ENCODE results near the gene SNX20.
A peak's percentile ranks its signal among the peaks of the same experiment; 100 is the strongest.

SNX20 gene

DNA sequence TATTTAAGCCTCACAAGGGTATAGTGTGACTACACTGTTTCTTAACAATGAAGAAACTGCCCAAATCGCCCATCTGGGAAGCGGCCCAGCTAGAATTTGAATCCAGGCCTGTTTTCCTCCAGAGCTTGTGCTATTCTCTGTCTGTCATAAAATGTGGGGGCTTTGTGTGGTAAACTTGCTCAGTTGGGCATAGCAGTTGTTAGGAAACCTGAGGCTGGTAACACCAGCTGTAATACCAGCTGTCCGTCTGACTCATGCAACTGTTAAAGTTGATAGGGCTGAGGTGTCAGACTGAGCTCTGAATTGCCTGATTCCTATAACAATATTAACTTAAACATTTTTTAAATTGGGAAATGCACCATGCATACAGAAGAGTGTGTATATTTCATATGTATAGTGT, 21.6 kb upstream of the SNX20 start:
- no peak for DNase-seq

- peak; percentile 41 to 64 for DNase-seq
Observed at GRCh38 chr16:50699326-50700159, 18.4 kb upstream of the SNX20 start.

GRCh38 chr16:50697881-50698767, 17.0 kb upstream of the SNX20 start:
- DNase-seq, result peak; percentile 48 to 65

- DNase-seq, result no peak
Observed at GRCh38 chr16:50697421-50697715, 16.3 kb upstream of the SNX20 start.

- peak; percentile 83 to 90 for DNase-seq
Observed at GRCh38 chr16:50696575-50697420, 15.7 kb upstream of the SNX20 start.

DNA sequence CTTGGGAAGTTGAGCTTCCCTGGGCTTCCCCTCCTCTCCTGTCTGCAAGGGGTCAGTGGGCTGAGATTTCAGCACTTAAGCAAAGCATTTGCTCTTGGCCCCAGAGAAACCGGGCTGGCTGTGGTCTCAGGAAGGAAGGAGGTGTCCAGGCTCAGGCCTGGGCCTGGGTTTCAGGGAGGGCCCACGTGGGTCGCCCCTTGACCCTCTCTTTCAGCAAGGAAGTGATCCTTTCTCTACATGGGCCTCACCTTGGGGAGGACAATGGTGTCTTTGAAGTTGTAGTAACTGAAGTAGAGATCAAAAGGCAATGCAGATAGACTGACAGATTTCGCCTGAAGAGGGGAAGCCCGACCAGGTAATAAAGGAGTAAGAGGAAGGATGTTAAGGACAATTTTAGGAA, 15.0 kb upstream of the SNX20 start:
- DNase-seq, result peak in 1 of 2 donors; percentile 24

DNA sequence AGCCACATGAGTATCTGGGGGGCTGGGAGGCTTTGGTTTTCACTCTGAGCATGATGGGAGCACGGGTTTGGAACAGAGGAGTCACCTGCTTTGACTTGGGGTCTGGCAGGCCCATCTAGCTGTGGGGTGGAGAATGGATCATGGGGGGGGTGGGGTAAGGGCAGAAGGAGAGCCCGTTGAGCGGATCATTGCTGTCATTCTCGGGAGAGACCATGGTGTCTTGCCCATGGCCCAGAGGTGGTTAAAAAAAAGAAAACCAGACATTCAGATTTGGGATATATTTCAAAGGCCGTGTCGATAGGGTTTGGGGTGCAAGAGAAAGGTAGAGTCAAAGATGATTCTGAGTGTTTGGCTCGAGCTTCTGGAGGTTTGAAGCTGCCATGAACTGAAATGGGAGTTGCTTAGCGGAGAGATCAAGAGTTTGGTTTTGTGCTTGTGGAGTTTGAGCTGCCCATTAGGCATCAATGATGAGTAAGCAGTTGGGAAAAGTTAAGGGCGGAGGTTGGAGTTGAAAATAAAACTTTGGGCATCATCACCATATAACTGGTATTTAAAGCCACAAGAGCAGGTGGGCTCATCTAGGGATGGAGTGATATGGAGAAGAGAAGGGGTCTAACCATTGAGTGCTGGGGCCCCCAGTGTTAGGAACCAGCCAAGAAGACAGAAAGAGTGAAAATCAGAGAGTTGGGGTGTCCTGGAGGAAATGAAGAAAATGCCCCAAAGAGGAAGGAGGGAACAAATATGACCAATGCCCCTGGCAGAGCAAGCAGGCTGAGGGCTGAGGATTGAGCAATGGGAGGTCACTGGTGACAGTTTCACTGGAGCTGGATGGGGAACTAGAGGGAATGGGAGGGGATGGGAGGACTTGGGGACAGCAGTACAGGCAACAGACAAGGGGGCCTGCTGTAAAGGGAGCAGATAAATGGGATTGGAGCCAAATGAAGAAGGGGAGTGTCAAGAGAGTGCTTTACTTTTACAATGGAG, 14.2 kb upstream of the SNX20 start:
- DNase-seq, result peak in 1 of 2 donors; percentile 68

GRCh38 chr16:50694206-50694605, 13.1 kb upstream of the SNX20 start:
- no peak for DNase-seq

DNA sequence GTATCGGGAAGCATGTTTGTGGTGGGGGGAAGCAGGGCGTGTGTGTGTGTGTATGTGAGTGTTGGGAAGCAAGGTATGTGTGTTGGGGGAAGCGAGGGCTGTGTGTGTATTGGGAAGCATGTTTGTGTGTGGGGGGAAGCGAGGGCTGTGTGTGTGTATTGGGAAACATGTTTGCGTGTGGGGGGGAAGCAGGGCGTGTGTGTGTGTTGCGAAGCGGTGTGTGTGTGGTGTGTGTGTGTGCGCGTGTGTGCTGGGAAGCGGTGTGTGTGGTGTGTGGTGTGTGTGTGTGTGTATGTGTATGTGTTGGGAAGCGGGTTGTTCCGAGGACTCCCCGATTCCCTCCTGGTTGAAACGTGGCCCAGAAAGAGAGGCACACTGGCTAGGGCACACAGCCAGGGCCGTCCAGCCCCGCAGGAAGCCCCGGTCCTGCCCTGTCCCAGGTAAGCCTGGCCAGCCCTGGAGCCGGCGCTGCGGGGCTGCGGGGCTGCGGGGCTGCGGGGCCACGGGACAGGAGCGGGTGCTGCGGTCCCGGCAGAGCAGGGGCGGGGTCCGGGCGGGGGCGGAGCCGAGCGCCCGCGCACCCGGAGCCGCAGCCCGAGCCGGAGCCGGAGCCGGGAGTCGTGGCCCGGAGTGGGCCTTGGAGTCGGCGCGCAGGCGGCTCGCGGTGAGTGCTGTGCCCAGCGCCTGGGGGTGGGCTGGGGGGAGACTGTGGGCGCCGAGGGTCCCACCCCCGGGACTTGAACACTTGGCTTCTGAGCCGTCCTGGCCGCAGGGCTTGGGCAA, 12.1 kb upstream of the SNX20 start, which contains the start of gene NOD2:
TSS of gene NOD2 (plus strand) at position 608 of the 783 bp plus-strand sequence. CDS start 5,890 bp downstream, outside the sequence.
- DNase-seq, result peak; percentile 28 to 31

DNA sequence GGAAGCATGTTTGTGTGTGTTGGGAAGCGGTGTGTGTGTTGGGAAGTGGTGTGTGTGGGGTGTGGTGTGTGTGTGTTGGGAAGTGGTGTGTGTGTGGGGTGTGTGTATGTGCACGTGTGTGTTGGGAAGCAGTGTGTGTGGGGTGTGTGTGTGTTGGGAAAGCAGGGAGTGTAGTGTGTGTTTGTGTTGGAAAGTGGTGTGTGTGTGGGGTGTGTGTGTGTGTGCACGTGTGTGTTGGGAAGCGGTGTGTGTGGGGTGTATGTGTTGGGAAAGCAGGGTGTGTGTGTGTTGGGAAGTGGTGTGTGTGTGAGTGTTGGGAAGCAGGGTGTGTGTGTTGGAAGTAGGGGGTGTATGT, 11.5 kb upstream of the SNX20 start:
- DNase-seq, result no peak

DNA sequence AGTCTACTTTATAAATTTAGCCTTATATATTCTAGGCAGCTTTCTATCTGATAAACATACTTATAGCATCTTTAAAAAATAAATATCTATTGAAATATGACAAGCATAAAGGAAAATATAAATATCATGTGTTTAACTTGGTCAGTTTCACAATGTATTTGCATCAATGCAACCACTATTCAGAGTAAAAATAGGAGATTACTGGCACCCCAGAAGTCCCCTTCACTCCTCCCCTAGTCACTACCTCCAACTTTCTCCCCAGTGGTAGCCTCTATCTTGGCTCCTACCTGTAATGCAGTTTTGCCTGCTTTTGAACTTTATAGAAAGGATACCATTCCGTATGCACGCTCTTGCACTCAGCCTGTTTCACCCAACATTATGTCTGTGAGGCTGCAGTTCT, 9.1 kb upstream of the SNX20 start:
- no peak for DNase-seq

DNA sequence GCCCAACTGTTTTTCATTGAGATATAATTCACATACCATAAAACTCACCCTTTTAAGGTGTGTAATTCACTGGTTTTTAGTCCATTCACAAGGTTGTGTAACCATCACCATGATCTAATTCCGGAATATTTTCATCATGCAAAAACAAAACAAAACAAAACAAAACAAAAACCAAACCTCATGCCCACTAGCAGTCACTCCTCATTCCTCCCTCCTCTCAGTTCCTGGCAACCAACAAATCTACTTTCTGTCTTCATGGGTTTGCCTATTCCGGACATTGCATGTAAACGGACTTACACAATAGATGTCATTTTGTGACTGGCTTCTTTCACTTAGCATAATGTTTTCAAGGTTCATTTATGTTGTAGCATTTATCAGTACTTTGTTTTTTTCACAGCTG, 7.8 kb upstream of the SNX20 start:
- no peak for DNase-seq

GRCh38 chr16:50688083-50688482, 7.0 kb upstream of the SNX20 start:
- no peak for DNase-seq

DNA sequence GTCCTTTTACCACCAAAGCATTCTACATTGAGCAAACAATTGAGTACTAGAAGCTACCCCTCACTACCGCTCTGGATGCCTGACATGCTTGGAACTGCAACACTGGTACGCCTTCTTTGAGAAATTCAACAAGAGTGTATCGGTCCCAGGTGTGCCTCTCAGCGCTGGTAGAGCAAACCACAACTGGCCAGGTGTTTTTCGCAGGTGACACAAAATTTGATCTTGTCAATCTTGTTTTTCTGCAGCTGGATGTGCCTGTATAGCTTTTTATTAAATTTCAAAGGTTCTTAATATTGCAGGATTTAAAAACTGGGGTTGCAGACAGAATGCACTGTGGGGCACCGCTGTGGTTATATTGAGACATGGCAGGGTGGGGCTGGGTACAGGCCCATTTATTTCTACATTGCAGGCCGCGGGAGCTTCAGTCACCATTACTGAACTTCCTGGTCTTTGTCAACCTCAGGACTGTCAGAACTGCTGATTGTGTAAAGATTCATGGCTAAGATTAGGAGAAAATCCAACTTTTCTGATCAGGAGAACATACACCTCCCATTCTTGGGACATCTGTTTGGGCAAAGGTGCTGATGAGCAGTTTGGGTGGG, 4.5 kb upstream of the SNX20 start:
- DNase-seq, result peak in 1 of 2 donors; percentile 27

- peak; percentile 56 to 64 for DNase-seq
Observed at GRCh38 chr16:50684823-50685461, 3.8 kb upstream of the SNX20 start.

DNA sequence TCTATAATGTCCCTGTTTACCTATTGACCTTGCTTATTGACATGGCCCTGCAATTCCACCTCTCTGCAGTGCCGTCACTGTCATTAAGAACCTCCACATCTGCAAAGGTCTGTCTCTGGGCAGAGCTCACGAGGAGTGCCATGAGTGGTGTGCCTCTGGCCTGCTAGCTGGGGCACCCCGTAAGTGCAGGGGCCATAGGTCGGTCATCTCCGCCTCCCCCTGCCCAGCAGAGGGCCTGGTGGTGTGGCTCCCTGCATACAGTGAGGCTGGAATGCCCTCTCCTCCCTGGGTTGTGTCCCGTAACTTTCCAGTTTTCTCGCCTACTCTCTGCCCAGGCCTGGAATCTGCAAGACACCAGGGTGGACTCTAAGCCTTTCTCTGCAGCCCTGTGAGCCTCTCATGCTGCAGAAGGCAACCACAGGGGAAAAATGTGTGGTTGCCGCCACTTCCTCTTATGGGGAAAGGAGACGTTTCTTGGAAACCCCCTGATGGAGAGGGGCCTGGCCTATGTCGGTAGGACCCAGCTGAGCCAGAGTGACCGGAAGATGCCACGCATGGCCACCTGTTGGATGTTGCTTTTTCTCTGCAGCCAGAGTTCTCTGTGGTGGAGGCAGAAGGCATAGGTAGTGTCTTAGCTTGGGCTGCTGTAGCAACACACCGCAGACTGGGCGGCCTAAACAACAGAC, 2.7 kb upstream of the SNX20 start:
- DNase-seq, result peak; percentile 70 to 78

DNA sequence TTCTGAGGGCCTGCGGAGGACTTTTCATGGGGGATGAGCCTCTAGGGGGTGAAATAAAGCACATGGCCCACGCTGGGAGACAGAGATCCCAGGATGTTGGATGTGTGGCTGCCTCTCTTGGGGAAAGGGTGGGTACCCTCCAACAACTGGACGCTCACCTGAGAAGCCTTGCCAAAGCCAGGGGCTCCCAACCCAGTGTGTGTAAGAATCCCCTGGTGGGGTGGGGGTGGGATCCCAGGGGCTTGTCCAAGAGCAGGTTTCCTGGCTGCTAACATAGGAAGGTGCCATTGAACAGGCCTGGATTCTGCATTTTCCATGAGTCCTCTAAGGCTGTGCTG, 587 bp downstream of the SNX20 start:
- DNase-seq, result no peak

GRCh38 chr16:50679676-50680555, 1.2 kb downstream of the SNX20 start:
- DNase-seq, result no peak

All from CD4-positive, alpha-beta T cell treated with Interleukin-1 beta for 1 hour (primary cell).